Suprapubic skin (tissue), 4 donors: ENCODE measurements around the gene VAV2.

Source experiments
- CTCF ChIP-seq, 2 donors: fragments of 200-600 bp in 1 of 2; fragments of 450-650 bp in 1 of 2; sonication (generic) in 1 of 2; IDR thresholded peaks; one replicate each; pipeline ENCODE4 v1.5.1; 2016 to 2019; ENCODE audit warnings: antibody characterized with exemption in 2 of 2, mild to moderate bottlenecking in 1 of 2, moderate library complexity in 1 of 2
- EP300 ChIP-seq: sonication (generic); formaldehyde crosslinking; IDR thresholded peaks from one replicate; pipeline ENCODE4 v1.6.1; 2017; ENCODE audit warnings: antibody characterized with exemption
- POLR2A ChIP-seq, 2 donors: fragments of 450-650 bp; IDR thresholded peaks; one replicate each; pipeline ENCODE4 v1.6.1; 2017; ENCODE audit warnings: antibody characterized with exemption in 2 of 2, mild to moderate bottlenecking in 2 of 2, moderate library complexity in 2 of 2
- POLR2AphosphoS5 ChIP-seq, 3 donors: sonication (generic); formaldehyde crosslinking; IDR thresholded peaks; one replicate each; pipeline ENCODE4 v1.6.1; 2017; ENCODE audit warnings: antibody characterized with exemption in 3 of 3

- TF ChIP-seq CTCF (IDR thresholded peaks at IDR 0.05) (no peak), EP300 (no peak), POLR2AphosphoS5 (IDR thresholded peaks at IDR 0.05) (no peak), POLR2A (IDR thresholded peaks at IDR 0.05) (no peak)
Observed at GRCh38 chr9:134002796-134003195, 10.7 kb upstream of the VAV2 start.
